Vagina (tissue), 2 donors: ENCODE measurements around the gene TSPAN9.

Experiments used
- POLR2A ChIP-seq, 2 donors: fragments of 450-650 bp; IDR thresholded peaks; one replicate each; pipeline ENCODE4 v1.6.1; 2017; ENCODE audit warnings: antibody characterized with exemption in 2 of 2, mild to moderate bottlenecking in 2 of 2, moderate library complexity in 2 of 2
- POLR2AphosphoS5 ChIP-seq, 2 donors: sonication (generic); formaldehyde crosslinking; IDR thresholded peaks; one replicate each; pipeline ENCODE4 v1.9.0; 2017; ENCODE audit warnings: antibody characterized with exemption in 2 of 2, mild to moderate bottlenecking in 2 of 2, low read depth in 1 of 2; ENCODE audit not compliant: insufficient read depth in 1 of 2
- TF ChIP-seq, protein P1 (sequence below), 3 experiments: fragments of 450-650 bp in 2 of 3; fragments of 200-600 bp in 1 of 3; sonication (generic) in 1 of 3; IDR thresholded peaks; one replicate each; pipeline ENCODE4 v1.5.1; 2017 to 2019; ENCODE audit warnings: antibody characterized with exemption in 3 of 3, mild to moderate bottlenecking in 2 of 3, moderate library complexity in 2 of 3

DNA sequence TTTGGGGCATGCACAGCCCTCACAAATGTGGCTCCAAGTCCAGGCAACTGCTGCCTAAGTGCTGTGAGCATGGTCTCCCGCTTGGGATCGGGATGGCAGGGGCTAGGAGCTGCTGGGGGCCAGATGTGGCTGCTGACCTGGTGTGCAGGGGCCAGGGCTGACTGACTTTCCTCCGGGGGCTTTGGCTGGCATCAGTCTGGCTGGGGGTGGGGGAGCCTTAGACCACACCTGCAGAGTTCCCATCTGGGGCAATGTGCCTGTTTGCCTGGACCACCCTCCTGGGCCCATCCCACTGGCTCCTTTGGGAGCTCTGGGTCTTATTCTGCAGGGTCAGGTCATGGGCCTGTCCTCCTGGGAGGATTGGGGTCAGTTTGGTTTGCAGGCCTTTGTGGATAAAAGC lies 90.5 kb downstream of the TSPAN9 start:
- TF ChIP-seq, protein P1, sequence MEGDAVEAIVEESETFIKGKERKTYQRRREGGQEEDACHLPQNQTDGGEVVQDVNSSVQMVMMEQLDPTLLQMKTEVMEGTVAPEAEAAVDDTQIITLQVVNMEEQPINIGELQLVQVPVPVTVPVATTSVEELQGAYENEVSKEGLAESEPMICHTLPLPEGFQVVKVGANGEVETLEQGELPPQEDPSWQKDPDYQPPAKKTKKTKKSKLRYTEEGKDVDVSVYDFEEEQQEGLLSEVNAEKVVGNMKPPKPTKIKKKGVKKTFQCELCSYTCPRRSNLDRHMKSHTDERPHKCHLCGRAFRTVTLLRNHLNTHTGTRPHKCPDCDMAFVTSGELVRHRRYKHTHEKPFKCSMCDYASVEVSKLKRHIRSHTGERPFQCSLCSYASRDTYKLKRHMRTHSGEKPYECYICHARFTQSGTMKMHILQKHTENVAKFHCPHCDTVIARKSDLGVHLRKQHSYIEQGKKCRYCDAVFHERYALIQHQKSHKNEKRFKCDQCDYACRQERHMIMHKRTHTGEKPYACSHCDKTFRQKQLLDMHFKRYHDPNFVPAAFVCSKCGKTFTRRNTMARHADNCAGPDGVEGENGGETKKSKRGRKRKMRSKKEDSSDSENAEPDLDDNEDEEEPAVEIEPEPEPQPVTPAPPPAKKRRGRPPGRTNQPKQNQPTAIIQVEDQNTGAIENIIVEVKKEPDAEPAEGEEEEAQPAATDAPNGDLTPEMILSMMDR (IDR thresholded peaks at IDR 0.05): no peak
- TF ChIP-seq POLR2A (IDR thresholded peaks at IDR 0.05): no peak
- TF ChIP-seq POLR2AphosphoS5 (IDR thresholded peaks at IDR 0.05; ENCODE audit: insufficient read depth in 1 of 2, low read depth in 1 of 2): no peak
